ENCODE measurements around the gene CDH23.

CDH23 gene

GRCh38 chr10:71766717-71767419 is 370.1 kb downstream of the CDH23 start:
- TF ChIP-seq ARNT (IDR thresholded peaks at IDR 0.05) (no peak), LEF1 (IDR thresholded peaks at IDR 0.05; ENCODE audit: borderline replicate concordance) (no peak), L3MBTL2 (conservative IDR thresholded peaks at IDR 0.05) (no peak), ELF4 (IDR thresholded peaks at IDR 0.05) (no peak), NFRKB (IDR thresholded peaks at IDR 0.05) (no peak), FOXM1 (IDR thresholded peaks at IDR 0.05; ENCODE audit: borderline replicate concordance) (no peak), SP1 (IDR thresholded peaks at IDR 0.05) (no peak), SUZ12 (IDR thresholded peaks at IDR 0.05) (no peak), FOXA1 (IDR thresholded peaks at IDR 0.05) (no peak), ZNF384 (IDR thresholded peaks at IDR 0.05) (no peak), FOXK2 (IDR thresholded peaks at IDR 0.05) (no peak), HDGF (IDR thresholded peaks at IDR 0.05; ENCODE audit: borderline replicate concordance) (no peak), PKNOX1 (IDR thresholded peaks at IDR 0.05) (no peak), CTBP1 (IDR thresholded peaks at IDR 0.05; ENCODE audit: borderline replicate concordance) (no peak), BHLHE40 (IDR thresholded peaks at IDR 0.05; ENCODE audit: borderline replicate concordance) (no peak), TARDBP (IDR thresholded peaks at IDR 0.05) (no peak)
- DNase-seq (ENCODE audit: extremely low spot score), result no peak
- ChIA-PET CTCF (no interaction called here), POLR2A (no interaction called here)

GRCh38 chr10:71767420-71768035 is 370.8 kb downstream of the CDH23 start:
- ChIA-PET CTCF (no interaction called here), POLR2A (no interaction called here)
- TF ChIP-seq ZNF384 (IDR thresholded peaks at IDR 0.05) (no peak), ELF4 (IDR thresholded peaks at IDR 0.05) (no peak), FOXM1 (IDR thresholded peaks at IDR 0.05; ENCODE audit: borderline replicate concordance) (no peak), FOXA1 (IDR thresholded peaks at IDR 0.05) (no peak), NFRKB (IDR thresholded peaks at IDR 0.05) (no peak), ARNT (IDR thresholded peaks at IDR 0.05) (no peak)
- no peak for DNase-seq (ENCODE audit: extremely low spot score)

- POLR2A ChIA-PET, result no interaction called here
- CTCF ChIA-PET, result no interaction called here
- no peak for TF ChIP-seq FOXM1 (IDR thresholded peaks at IDR 0.05; ENCODE audit: borderline replicate concordance)
- TF ChIP-seq HDGF (IDR thresholded peaks at IDR 0.05; ENCODE audit: borderline replicate concordance), result no peak
- TF ChIP-seq SP1 (IDR thresholded peaks at IDR 0.05), result no peak
- TF ChIP-seq NFRKB (IDR thresholded peaks at IDR 0.05), result no peak
- TF ChIP-seq FOXA1 (IDR thresholded peaks at IDR 0.05), result no peak
- no peak for TF ChIP-seq LEF1 (IDR thresholded peaks at IDR 0.05; ENCODE audit: borderline replicate concordance)
- no peak for TF ChIP-seq FOXK2 (IDR thresholded peaks at IDR 0.05)
- TF ChIP-seq ELF4 (IDR thresholded peaks at IDR 0.05), result no peak
- TF ChIP-seq SUZ12 (IDR thresholded peaks at IDR 0.05), result no peak
- no peak for TF ChIP-seq ARNT (IDR thresholded peaks at IDR 0.05)
- no peak for TF ChIP-seq PKNOX1 (IDR thresholded peaks at IDR 0.05)
- no peak for TF ChIP-seq BHLHE40 (IDR thresholded peaks at IDR 0.05; ENCODE audit: borderline replicate concordance)
- no peak for TF ChIP-seq CTBP1 (IDR thresholded peaks at IDR 0.05; ENCODE audit: borderline replicate concordance)
- DNase-seq (ENCODE audit: extremely low spot score), result no peak
Measured at GRCh38 chr10:71769279-71769823, 372.6 kb downstream of the CDH23 start.

- TF ChIP-seq NFRKB (IDR thresholded peaks at IDR 0.05) (no peak), ZNF384 (IDR thresholded peaks at IDR 0.05) (no peak), ELF4 (IDR thresholded peaks at IDR 0.05) (no peak), CTBP1 (IDR thresholded peaks at IDR 0.05; ENCODE audit: borderline replicate concordance) (no peak), FOXA1 (IDR thresholded peaks at IDR 0.05) (no peak), PKNOX1 (IDR thresholded peaks at IDR 0.05) (no peak), SUZ12 (IDR thresholded peaks at IDR 0.05) (no peak), HDGF (IDR thresholded peaks at IDR 0.05; ENCODE audit: borderline replicate concordance) (no peak), ARNT (IDR thresholded peaks at IDR 0.05) (no peak), BHLHE40 (IDR thresholded peaks at IDR 0.05; ENCODE audit: borderline replicate concordance) (no peak), LEF1 (IDR thresholded peaks at IDR 0.05; ENCODE audit: borderline replicate concordance) (no peak), TARDBP (IDR thresholded peaks at IDR 0.05) (no peak), SP1 (IDR thresholded peaks at IDR 0.05) (no peak), FOXM1 (IDR thresholded peaks at IDR 0.05; ENCODE audit: borderline replicate concordance) (no peak), FOXK2 (IDR thresholded peaks at IDR 0.05) (no peak), L3MBTL2 (conservative IDR thresholded peaks at IDR 0.05) (no peak)
- ChIA-PET CTCF (no interaction called here), POLR2A (no interaction called here)
- no peak for DNase-seq (ENCODE audit: extremely low spot score)
Measured at GRCh38 chr10:71770255-71770654, 373.5 kb downstream of the CDH23 start.

GRCh38 chr10:71770789-71771188 is 374.1 kb downstream of the CDH23 start:
- TF ChIP-seq ELF4 (IDR thresholded peaks at IDR 0.05) (no peak), NFRKB (IDR thresholded peaks at IDR 0.05) (no peak), BHLHE40 (IDR thresholded peaks at IDR 0.05; ENCODE audit: borderline replicate concordance) (no peak), L3MBTL2 (conservative IDR thresholded peaks at IDR 0.05) (no peak), FOXM1 (IDR thresholded peaks at IDR 0.05; ENCODE audit: borderline replicate concordance) (no peak), SUZ12 (IDR thresholded peaks at IDR 0.05) (no peak), HDGF (IDR thresholded peaks at IDR 0.05; ENCODE audit: borderline replicate concordance) (no peak), CTBP1 (IDR thresholded peaks at IDR 0.05; ENCODE audit: borderline replicate concordance) (no peak), FOXK2 (IDR thresholded peaks at IDR 0.05) (no peak), SP1 (IDR thresholded peaks at IDR 0.05) (no peak), FOXA1 (IDR thresholded peaks at IDR 0.05) (no peak), ARNT (IDR thresholded peaks at IDR 0.05) (no peak), ZNF384 (IDR thresholded peaks at IDR 0.05) (no peak), TARDBP (IDR thresholded peaks at IDR 0.05) (no peak), PKNOX1 (IDR thresholded peaks at IDR 0.05) (no peak), LEF1 (IDR thresholded peaks at IDR 0.05; ENCODE audit: borderline replicate concordance) (no peak)
- ChIA-PET CTCF (no interaction called here), POLR2A (no interaction called here)
- no peak for DNase-seq (ENCODE audit: extremely low spot score)

Measured in HEK293T (cell line).